GM23338 (cell line): ENCODE results near the gene ZG16B. TPM values are rescaled to one million over a fixed set of nuclear protein-coding genes. Genes with fewer than 3 reads are reported as not detected.
A peak's percentile ranks its signal among the peaks of the same experiment; 100 is the strongest.

Experiments
- ATAC-seq: fragments of 200-7000 bp; cut with Tn5 transposase; 3 replicates; pipeline ENCODE4 v1.9.1; 2020
- DNase-seq: peaks from one replicate; pipeline ENCODE4 v3.0.0-alpha.2; 2015; ENCODE audit warnings: low spot score
- H2AFZ ChIP-seq: fragments of 200-600 bp; sonication (generic); 2 replicates; pipeline ENCODE4 v1.8.0; 2016; ENCODE audit warnings: antibody characterized with exemption, mild to moderate bottlenecking, moderate library complexity
- H3F3A ChIP-seq: fragments of 200-600 bp; sonication (generic); replicated peaks from 2 replicates; pipeline ENCODE4 v1.8.0; 2017; ENCODE audit warnings: antibody characterized with exemption, mixed run types, low read depth
- H3K27ac ChIP-seq: fragments of 200-600 bp; sonication (generic); 2 replicates; pipeline ENCODE4 v1.6.1; 2016; ENCODE audit warnings: low read depth
- H3K27me3 ChIP-seq: fragments of 200-600 bp; sonication (generic); 2 replicates; pipeline ENCODE4 v1.8.0; 2016; ENCODE audit warnings: mild to moderate bottlenecking, mixed run types, moderate library complexity; ENCODE audit not compliant: insufficient read depth
- H3K36me3 ChIP-seq: fragments of 200-600 bp; sonication (generic); 2 replicates; pipeline ENCODE4 v1.8.0; 2016; ENCODE audit warnings: mild to moderate bottlenecking; ENCODE audit not compliant: insufficient read depth
- H3K4me1 ChIP-seq: fragments of 200-600 bp; sonication (generic); 2 replicates; pipeline ENCODE4 v1.8.0; 2016; ENCODE audit warnings: mild to moderate bottlenecking, moderate library complexity; ENCODE audit not compliant: insufficient read depth
- H3K4me2 ChIP-seq: fragments of 200-600 bp; sonication (generic); 2 replicates; pipeline ENCODE4 v1.7.1; 2017; ENCODE audit warnings: mixed run types
- H3K4me3 ChIP-seq: fragments of 200-600 bp; sonication (generic); 2 replicates; pipeline ENCODE4 v1.6.1; 2016; ENCODE audit warnings: mixed run types
- H3K79me2 ChIP-seq: fragments of 200-600 bp; sonication (generic); replicated peaks from 2 replicates; pipeline ENCODE4 v1.8.0; 2017; ENCODE audit warnings: mild to moderate bottlenecking; ENCODE audit not compliant: insufficient read depth
- H3K9me2 ChIP-seq: fragments of 200-600 bp; sonication (generic); 2 replicates; pipeline ENCODE4 v1.8.0; 2017; ENCODE audit not compliant: insufficient read depth
- H4K20me1 ChIP-seq: fragments of 200-600 bp; sonication (generic); replicated peaks from 2 replicates; pipeline ENCODE4 v1.8.0; 2017; ENCODE audit warnings: mild to moderate bottlenecking; ENCODE audit not compliant: insufficient read depth
- H3K27ac Mint-ChIP-seq: 2 replicates; pipeline ENCODE4 v1.8.0; 2020; ENCODE audit warnings: inconsistent platforms, mild to moderate bottlenecking, moderate library complexity, mixed read lengths
- H3K27me3 Mint-ChIP-seq: 3 replicates; pipeline ENCODE4 v1.8.0; 2022; ENCODE audit warnings: low read depth, mild to moderate bottlenecking, moderate library complexity, mixed read lengths, inconsistent platforms; ENCODE audit not compliant: insufficient read depth, poor library complexity
- H3K36me3 Mint-ChIP-seq: 3 replicates; pipeline ENCODE4 v1.8.0; 2021; ENCODE audit warnings: low read depth, mild to moderate bottlenecking, inconsistent platforms, moderate library complexity, mixed read lengths
- H3K4me1 Mint-ChIP-seq: 3 replicates; pipeline ENCODE4 v1.8.0; 2020; ENCODE audit warnings: mild to moderate bottlenecking, inconsistent platforms, mixed read lengths
- H3K4me3 Mint-ChIP-seq: 3 replicates; pipeline ENCODE4 v1.8.0; 2021; ENCODE audit warnings: moderate library complexity, mild to moderate bottlenecking, inconsistent platforms, mixed read lengths
- H3K9me3 Mint-ChIP-seq: 3 replicates; pipeline ENCODE4 v1.8.0; 2020; ENCODE audit warnings: moderate library complexity, mild to moderate bottlenecking, inconsistent platforms, mixed read lengths
- CREB1 ChIP-seq: fragments of 250-450 bp; sonication (Bioruptor Pico); IDR thresholded peaks from 2 replicates; pipeline ENCODE4 v1.5.0; 2020; ENCODE audit warnings: low read depth, mild to moderate bottlenecking, moderate library complexity
- EZH2phosphoT487 ChIP-seq: fragments of 200-600 bp; sonication (generic); IDR thresholded peaks from one replicate; pipeline ENCODE4 v1.8.1; 2018; ENCODE audit warnings: antibody characterized with exemption; ENCODE audit not compliant: unreplicated experiment
- JUNB ChIP-seq: IDR thresholded peaks from one replicate; pipeline ENCODE4 v1.6.1; 2016; ENCODE audit warnings: antibody characterized with exemption; ENCODE audit not compliant: unreplicated experiment
- POLR2AphosphoS5 ChIP-seq: IDR thresholded peaks from 2 replicates; pipeline ENCODE4 v1.6.1; 2016; ENCODE audit warnings: antibody characterized with exemption, low read depth
- ZNF114 ChIP-seq: fragments of 250-450 bp; sonication (Bioruptor Pico); IDR thresholded peaks from 2 replicates; pipeline ENCODE4 v1.5.0; 2020; ENCODE audit warnings: mild to moderate bottlenecking, moderate library complexity
- ZNF331 ChIP-seq: fragments of 250-450 bp; sonication (Bioruptor Pico); IDR thresholded peaks from 2 replicates; pipeline ENCODE4 v1.5.0; 2020; ENCODE audit warnings: low read depth, mild to moderate bottlenecking, moderate library complexity
- polyA plus RNA-seq: library from polyadenylated mRNA; unstranded; fragments of >200 nt; fragmentation: Nextera tagmentation; extraction: Ambion mirVana; gene quantifications from 2 replicates; pipeline ENCODE4 v1.2.1, GENCODE V29; 2016
- total RNA-seq: library from RNA; depleted of rRNA; stranded (reverse); fragments of >200 nt; shearing (Covaris generic); gene quantifications from 2 replicates; pipeline ENCODE4 v1.2.3, GENCODE V29; 2014
- TF ChIP-seq, protein P1 (sequence below): IDR thresholded peaks from 2 replicates; pipeline ENCODE4 v1.6.1; 2016; ENCODE audit warnings: antibody characterized with exemption
- TF ChIP-seq, protein P2 (sequence below): IDR thresholded peaks from one replicate; pipeline ENCODE4 v1.6.1; 2018; ENCODE audit warnings: antibody characterized with exemption; ENCODE audit not compliant: unreplicated experiment
- TF ChIP-seq, protein P3 (sequence below): fragments of 250-450 bp; sonication (Bioruptor Pico); IDR thresholded peaks from 2 replicates; pipeline ENCODE4 v1.5.0; 2020; ENCODE audit warnings: mild to moderate bottlenecking, moderate library complexity

Gene ZG16B
- total and polyA plus RNA-seq, 2 experiments from 2014 or later: not detected

DNA sequence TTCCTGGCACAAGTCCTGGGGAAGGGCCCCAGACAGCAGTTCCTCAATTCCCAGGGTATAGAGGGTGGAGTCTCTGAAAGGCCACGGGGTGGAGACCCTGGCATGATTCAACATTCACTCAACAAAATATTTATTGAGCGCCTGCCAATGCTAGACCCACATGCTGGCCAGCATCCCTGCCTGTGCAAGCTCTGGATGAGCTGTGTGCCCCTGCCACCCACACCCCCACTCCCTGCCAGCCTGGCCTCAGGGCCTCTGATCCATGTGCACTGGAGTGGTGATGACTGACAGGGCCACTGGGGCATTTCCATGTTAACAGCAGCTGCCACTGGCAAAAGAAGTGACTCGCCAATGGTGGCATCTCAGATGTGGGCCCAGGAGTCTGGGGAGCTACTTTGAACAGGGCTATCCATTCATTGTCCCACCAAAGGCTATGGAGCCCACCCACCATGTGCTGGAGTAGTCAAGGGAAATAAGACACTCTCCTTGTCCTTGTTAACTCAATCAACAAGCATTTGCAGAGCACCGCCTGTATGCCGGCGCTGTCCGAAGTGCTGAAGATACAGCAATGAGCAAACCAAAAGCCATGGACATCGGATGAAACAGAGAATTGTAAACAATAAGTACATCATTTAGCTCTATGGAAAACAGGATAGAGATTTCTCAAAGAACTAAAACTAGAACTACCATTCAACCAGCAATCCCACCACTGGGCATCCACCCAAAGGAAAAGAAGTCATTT, 30.9 kb downstream of the ZG16B start:
- H3K27ac Mint-ChIP-seq: no peak overlapping the region
- Histone ChIP-seq H3K4me1 (peaks cover 3% of the 10 kb centered on the region; the same call in 1 of the 2 replicates), H3K4me3 (no peak overlapping the region), H3K79me2 (no peaks in the 10 kb centered on the region), H3K9me2 (no peaks in the 10 kb centered on the region), H3F3A (no peaks in the 10 kb centered on the region), H4K20me1 (no peaks in the 10 kb centered on the region), H3K36me3 (no peaks in the 10 kb centered on the region), H2AFZ (no peak overlapping the region), H3K27me3 (peaks cover 40% of the 10 kb centered on the region), H3K4me2 (no peak overlapping the region), H3K27ac (no peak overlapping the region)
- DNase-seq (peak; percentile 59), ATAC-seq (no peak)
- H3K27me3 Mint-ChIP-seq: peaks cover 29% of the 10 kb centered on the region
- H3K36me3 Mint-ChIP-seq: 0 out of 3 replicates have a peak, but pooled peaks cover 4% of the 10 kb centered on the region
- H3K4me3 Mint-ChIP-seq: no peak overlapping the region
- TF ChIP-seq, protein P1, sequence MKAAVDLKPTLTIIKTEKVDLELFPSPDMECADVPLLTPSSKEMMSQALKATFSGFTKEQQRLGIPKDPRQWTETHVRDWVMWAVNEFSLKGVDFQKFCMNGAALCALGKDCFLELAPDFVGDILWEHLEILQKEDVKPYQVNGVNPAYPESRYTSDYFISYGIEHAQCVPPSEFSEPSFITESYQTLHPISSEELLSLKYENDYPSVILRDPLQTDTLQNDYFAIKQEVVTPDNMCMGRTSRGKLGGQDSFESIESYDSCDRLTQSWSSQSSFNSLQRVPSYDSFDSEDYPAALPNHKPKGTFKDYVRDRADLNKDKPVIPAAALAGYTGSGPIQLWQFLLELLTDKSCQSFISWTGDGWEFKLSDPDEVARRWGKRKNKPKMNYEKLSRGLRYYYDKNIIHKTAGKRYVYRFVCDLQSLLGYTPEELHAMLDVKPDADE: no peak
- TF ChIP-seq, protein P2, sequence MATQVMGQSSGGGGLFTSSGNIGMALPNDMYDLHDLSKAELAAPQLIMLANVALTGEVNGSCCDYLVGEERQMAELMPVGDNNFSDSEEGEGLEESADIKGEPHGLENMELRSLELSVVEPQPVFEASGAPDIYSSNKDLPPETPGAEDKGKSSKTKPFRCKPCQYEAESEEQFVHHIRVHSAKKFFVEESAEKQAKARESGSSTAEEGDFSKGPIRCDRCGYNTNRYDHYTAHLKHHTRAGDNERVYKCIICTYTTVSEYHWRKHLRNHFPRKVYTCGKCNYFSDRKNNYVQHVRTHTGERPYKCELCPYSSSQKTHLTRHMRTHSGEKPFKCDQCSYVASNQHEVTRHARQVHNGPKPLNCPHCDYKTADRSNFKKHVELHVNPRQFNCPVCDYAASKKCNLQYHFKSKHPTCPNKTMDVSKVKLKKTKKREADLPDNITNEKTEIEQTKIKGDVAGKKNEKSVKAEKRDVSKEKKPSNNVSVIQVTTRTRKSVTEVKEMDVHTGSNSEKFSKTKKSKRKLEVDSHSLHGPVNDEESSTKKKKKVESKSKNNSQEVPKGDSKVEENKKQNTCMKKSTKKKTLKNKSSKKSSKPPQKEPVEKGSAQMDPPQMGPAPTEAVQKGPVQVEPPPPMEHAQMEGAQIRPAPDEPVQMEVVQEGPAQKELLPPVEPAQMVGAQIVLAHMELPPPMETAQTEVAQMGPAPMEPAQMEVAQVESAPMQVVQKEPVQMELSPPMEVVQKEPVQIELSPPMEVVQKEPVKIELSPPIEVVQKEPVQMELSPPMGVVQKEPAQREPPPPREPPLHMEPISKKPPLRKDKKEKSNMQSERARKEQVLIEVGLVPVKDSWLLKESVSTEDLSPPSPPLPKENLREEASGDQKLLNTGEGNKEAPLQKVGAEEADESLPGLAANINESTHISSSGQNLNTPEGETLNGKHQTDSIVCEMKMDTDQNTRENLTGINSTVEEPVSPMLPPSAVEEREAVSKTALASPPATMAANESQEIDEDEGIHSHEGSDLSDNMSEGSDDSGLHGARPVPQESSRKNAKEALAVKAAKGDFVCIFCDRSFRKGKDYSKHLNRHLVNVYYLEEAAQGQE: peak; percentile 88
- TF ChIP-seq ZNF331 (CRISPR knock-in tag) (peak; percentile 100), JUNB (no peak)
- H3K9me3 Mint-ChIP-seq: peaks cover 11% of the 10 kb centered on the region
- H3K4me1 Mint-ChIP-seq: peaks cover 3% of the 10 kb centered on the region

DNA sequence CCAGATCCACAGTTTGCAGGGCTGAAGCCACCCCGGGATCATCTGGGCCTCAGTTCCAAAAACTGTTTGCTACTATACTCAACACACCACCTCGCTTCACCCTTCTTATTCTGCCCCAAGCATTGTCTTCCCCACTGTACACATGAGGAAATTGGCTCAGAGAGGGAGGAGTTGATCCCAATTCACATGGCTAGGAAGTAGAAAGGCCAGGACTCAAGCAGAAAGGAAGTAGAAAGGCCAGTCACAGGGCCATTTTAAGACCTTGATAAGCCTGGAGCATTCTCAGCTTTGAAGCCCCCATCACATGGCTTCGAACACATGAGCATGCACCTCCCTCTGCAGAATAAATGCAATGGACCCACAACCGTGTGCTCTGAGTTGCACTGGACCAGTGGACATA, 35.5 kb downstream of the ZG16B start:
- no peak overlapping the region for H3K4me3 ChIP-seq
- Mint-ChIP-seq H3K4me3 (no peak overlapping the region), H3K4me1 (no peaks in the 10 kb centered on the region), H3K9me3 (peaks cover 6% of the 10 kb centered on the region), H3K27me3 (peaks cover 25% of the 10 kb centered on the region), H3K36me3 (0 out of 3 replicates have a peak, but pooled peaks cover 4% of the 10 kb centered on the region), H3K27ac (no peak overlapping the region)
- H3K9me2 ChIP-seq: no peaks in the 10 kb centered on the region; the same call in 1 of the 2 replicates
- no peak overlapping the region for H3K4me2 ChIP-seq
- H3F3A ChIP-seq: no peaks in the 10 kb centered on the region
- H3K27ac ChIP-seq: no peak overlapping the region
- no peaks in the 10 kb centered on the region for H3K79me2 ChIP-seq
- ATAC-seq: no peak
- no peaks in the 10 kb centered on the region for H4K20me1 ChIP-seq
- no peak for DNase-seq
- H2AFZ ChIP-seq: no peak overlapping the region
- peaks cover 5% of the 10 kb centered on the region; the same call in 1 of the 2 replicates for H3K4me1 ChIP-seq
- peaks cover 52% of the 10 kb centered on the region for H3K27me3 ChIP-seq
- no peaks in the 10 kb centered on the region for H3K36me3 ChIP-seq
- TF ChIP-seq CREB1 (CRISPR knock-in tag) (no peak), ZNF114 (no peak), EZH2phosphoT487 (no peak), POLR2AphosphoS5 (no peak)
- TF ChIP-seq, protein P1: no peak
- TF ChIP-seq, protein P3, sequence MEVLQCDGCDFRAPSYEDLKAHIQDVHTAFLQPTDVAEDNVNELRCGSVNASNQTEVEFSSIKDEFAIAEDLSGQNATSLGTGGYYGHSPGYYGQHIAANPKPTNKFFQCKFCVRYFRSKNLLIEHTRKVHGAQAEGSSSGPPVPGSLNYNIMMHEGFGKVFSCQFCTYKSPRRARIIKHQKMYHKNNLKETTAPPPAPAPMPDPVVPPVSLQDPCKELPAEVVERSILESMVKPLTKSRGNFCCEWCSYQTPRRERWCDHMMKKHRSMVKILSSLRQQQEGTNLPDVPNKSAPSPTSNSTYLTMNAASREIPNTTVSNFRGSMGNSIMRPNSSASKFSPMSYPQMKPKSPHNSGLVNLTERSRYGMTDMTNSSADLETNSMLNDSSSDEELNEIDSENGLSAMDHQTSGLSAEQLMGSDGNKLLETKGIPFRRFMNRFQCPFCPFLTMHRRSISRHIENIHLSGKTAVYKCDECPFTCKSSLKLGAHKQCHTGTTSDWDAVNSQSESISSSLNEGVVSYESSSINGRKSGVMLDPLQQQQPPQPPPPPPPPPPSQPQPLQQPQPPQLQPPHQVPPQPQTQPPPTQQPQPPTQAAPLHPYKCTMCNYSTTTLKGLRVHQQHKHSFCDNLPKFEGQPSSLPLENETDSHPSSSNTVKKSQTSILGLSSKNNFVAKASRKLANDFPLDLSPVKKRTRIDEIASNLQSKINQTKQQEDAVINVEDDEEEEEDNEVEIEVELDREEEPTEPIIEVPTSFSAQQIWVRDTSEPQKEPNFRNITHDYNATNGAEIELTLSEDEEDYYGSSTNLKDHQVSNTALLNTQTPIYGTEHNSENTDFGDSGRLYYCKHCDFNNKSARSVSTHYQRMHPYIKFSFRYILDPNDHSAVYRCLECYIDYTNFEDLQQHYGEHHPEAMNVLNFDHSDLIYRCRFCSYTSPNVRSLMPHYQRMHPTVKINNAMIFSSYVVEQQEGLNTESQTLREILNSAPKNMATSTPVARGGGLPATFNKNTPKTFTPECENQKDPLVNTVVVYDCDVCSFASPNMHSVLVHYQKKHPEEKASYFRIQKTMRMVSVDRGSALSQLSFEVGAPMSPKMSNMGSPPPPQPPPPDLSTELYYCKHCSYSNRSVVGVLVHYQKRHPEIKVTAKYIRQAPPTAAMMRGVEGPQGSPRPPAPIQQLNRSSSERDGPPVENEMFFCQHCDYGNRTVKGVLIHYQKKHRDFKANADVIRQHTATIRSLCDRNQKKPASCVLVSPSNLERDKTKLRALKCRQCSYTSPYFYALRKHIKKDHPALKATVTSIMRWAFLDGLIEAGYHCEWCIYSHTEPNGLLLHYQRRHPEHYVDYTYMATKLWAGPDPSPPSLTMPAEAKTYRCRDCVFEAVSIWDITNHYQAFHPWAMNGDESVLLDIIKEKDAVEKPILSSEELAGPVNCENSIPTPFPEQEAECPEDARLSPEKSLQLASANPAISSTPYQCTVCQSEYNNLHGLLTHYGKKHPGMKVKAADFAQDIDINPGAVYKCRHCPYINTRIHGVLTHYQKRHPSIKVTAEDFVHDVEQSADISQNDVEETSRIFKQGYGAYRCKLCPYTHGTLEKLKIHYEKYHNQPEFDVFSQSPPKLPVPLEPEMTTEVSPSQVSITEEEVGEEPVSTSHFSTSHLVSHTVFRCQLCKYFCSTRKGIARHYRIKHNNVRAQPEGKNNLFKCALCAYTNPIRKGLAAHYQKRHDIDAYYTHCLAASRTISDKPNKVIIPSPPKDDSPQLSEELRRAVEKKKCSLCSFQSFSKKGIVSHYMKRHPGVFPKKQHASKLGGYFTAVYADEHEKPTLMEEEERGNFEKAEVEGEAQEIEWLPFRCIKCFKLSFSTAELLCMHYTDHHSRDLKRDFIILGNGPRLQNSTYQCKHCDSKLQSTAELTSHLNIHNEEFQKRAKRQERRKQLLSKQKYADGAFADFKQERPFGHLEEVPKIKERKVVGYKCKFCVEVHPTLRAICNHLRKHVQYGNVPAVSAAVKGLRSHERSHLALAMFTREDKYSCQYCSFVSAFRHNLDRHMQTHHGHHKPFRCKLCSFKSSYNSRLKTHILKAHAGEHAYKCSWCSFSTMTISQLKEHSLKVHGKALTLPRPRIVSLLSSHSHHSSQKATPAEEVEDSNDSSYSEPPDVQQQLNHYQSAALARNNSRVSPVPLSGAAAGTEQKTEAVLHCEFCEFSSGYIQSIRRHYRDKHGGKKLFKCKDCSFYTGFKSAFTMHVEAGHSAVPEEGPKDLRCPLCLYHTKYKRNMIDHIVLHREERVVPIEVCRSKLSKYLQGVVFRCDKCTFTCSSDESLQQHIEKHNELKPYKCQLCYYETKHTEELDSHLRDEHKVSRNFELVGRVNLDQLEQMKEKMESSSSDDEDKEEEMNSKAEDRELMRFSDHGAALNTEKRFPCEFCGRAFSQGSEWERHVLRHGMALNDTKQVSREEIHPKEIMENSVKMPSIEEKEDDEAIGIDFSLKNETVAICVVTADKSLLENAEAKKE (CRISPR knock-in tag): no peak
